ENCODE measurements around the gene MYO16. TPM values are rescaled to one million over a fixed set of nuclear protein-coding genes. Genes with fewer than 3 reads are reported as not detected.

Gene MYO16
- total and polyA plus RNA-seq, 7 donors: under 0.01 to 0.33 (median 0.28) TPM; not detected in 2

GRCh38 chr13:108787700-108788414 lies 158.4 kb downstream of the MYO16 start:
- Histone ChIP-seq H3K4me3 (no peak overlapping the region), H3K27ac (no peak overlapping the region), H3K36me3 (no peaks in the 10 kb centered on the region), H3K9me3 (no peaks in the 10 kb centered on the region), H3K27me3 (no peaks in the 10 kb centered on the region), H3K4me1 (peaks cover 0 to 6% (median 3%) of the 10 kb centered on the region in 4 donors)
- TF ChIP-seq, protein P1, sequence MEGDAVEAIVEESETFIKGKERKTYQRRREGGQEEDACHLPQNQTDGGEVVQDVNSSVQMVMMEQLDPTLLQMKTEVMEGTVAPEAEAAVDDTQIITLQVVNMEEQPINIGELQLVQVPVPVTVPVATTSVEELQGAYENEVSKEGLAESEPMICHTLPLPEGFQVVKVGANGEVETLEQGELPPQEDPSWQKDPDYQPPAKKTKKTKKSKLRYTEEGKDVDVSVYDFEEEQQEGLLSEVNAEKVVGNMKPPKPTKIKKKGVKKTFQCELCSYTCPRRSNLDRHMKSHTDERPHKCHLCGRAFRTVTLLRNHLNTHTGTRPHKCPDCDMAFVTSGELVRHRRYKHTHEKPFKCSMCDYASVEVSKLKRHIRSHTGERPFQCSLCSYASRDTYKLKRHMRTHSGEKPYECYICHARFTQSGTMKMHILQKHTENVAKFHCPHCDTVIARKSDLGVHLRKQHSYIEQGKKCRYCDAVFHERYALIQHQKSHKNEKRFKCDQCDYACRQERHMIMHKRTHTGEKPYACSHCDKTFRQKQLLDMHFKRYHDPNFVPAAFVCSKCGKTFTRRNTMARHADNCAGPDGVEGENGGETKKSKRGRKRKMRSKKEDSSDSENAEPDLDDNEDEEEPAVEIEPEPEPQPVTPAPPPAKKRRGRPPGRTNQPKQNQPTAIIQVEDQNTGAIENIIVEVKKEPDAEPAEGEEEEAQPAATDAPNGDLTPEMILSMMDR (IDR thresholded peaks at IDR 0.05): no peak
- TF ChIP-seq POLR2A (IDR thresholded peaks at IDR 0.05) (no peak), POLR2AphosphoS5 (IDR thresholded peaks at IDR 0.05) (no peak), EP300 (IDR thresholded peaks at IDR 0.05) (no peak)
- no peak for DNase-seq
- WGBS, 2 donors: 75 to 77% methylated on average over 14 of the region's 14 CpGs
- intact Hi-C loops (cut with DNase I): no loop called here

GRCh38 chr13:108789476-108789875 lies 160.1 kb downstream of the MYO16 start:
- Histone ChIP-seq H3K9me3 (no peaks in the 10 kb centered on the region), H3K27ac (no peak overlapping the region), H3K36me3 (no peaks in the 10 kb centered on the region), H3K4me1 (peaks cover 0 to 6% (median 3%) of the 10 kb centered on the region in 4 donors), H3K27me3 (no peaks in the 10 kb centered on the region), H3K4me3 (no peak overlapping the region)
- DNase-seq: no peak
- TF ChIP-seq POLR2AphosphoS5 (IDR thresholded peaks at IDR 0.05) (no peak), EP300 (IDR thresholded peaks at IDR 0.05) (no peak), POLR2A (IDR thresholded peaks at IDR 0.05) (no peak)
- TF ChIP-seq, protein P1 (IDR thresholded peaks at IDR 0.05): no peak
- intact Hi-C loops (cut with DNase I): no loop called here
- WGBS, 2 donors: 87 to 93% methylated on average over 2 of the region's 2 CpGs

DNA sequence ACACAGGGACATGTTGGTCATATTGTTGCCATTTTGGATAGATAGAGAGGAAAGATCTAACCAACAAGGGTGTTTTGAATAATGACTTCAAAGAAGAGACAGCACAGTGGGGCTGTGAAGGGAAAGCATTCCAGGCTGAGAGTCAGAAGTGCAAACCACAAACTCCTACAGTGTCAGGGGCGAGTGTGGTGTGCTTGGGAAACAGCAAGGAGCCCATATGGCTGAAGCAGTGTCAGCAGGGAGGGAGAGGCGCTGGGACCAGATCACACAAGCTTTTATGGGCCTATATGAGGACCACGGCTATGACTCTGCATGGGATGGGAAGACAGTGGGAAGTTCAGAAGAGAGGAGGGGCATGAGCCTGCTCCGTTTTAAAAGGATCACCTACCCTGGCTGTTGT lies 166.4 kb downstream of the MYO16 start:
- intact Hi-C loops (cut with DNase I): no loop called here
- WGBS, 2 donors: 62 to 66% methylated on average over 4 of the region's 4 CpGs
- TF ChIP-seq, protein P1 (IDR thresholded peaks at IDR 0.05): no peak
- TF ChIP-seq EP300 (IDR thresholded peaks at IDR 0.05): no peak

GRCh38 chr13:108797354-108797753 lies 167.9 kb downstream of the MYO16 start:
- intact Hi-C loops (cut with DNase I): no loop called here
- H3K4me1 ChIP-seq: no peaks in the 10 kb centered on the region
- no peak overlapping the region for H3K27ac ChIP-seq
- H3K36me3 ChIP-seq: no peaks in the 10 kb centered on the region
- no peak for DNase-seq
- TF ChIP-seq POLR2AphosphoS5 (IDR thresholded peaks at IDR 0.05): no peak
- TF ChIP-seq POLR2A (IDR thresholded peaks at IDR 0.05): no peak
- TF ChIP-seq, protein P1 (IDR thresholded peaks at IDR 0.05): no peak
- TF ChIP-seq EP300 (IDR thresholded peaks at IDR 0.05): no peak
- 78 to 80% methylated on average over 3 of the region's 3 CpGs for WGBS, 2 donors
- no peaks in the 10 kb centered on the region for H3K27me3 ChIP-seq
- no peaks in the 10 kb centered on the region for H3K9me3 ChIP-seq
- H3K4me3 ChIP-seq: no peak overlapping the region

More for the DNA sequence above, 166.4 kb downstream of the MYO16 start:
- H3K27me3 ChIP-seq: no peaks in the 10 kb centered on the region
- no peak for DNase-seq
- H3K36me3 ChIP-seq: no peaks in the 10 kb centered on the region
- H3K9me3 ChIP-seq: no peaks in the 10 kb centered on the region
- no peak overlapping the region for H3K4me3 ChIP-seq
- H3K27ac ChIP-seq: no peak overlapping the region
- H3K4me1 ChIP-seq: no peaks in the 10 kb centered on the region

- Histone ChIP-seq H3K36me3 (no peaks in the 10 kb centered on the region), H3K9me3 (no peaks in the 10 kb centered on the region), H3K27me3 (no peaks in the 10 kb centered on the region), H3K4me1 (no peaks in the 10 kb centered on the region), H3K27ac (no peak overlapping the region), H3K4me3 (no peak overlapping the region)
- intact Hi-C loops (cut with DNase I): no loop called here
- no peak for DNase-seq
- TF ChIP-seq EP300 (IDR thresholded peaks at IDR 0.05) (no peak), POLR2A (IDR thresholded peaks at IDR 0.05) (no peak), POLR2AphosphoS5 (IDR thresholded peaks at IDR 0.05) (no peak)
- TF ChIP-seq, protein P1 (IDR thresholded peaks at IDR 0.05): no peak
These were observed 178.4 kb downstream of the MYO16 start for GRCh38 chr13:108807841-108808240.
